ENCODE data around the gene BARHL2.

The BARHL2 gene

GRCh38 chr1:90708826-90709225, 8.3 kb downstream of the BARHL2 start:
- no peak for DNase-seq

DNA sequence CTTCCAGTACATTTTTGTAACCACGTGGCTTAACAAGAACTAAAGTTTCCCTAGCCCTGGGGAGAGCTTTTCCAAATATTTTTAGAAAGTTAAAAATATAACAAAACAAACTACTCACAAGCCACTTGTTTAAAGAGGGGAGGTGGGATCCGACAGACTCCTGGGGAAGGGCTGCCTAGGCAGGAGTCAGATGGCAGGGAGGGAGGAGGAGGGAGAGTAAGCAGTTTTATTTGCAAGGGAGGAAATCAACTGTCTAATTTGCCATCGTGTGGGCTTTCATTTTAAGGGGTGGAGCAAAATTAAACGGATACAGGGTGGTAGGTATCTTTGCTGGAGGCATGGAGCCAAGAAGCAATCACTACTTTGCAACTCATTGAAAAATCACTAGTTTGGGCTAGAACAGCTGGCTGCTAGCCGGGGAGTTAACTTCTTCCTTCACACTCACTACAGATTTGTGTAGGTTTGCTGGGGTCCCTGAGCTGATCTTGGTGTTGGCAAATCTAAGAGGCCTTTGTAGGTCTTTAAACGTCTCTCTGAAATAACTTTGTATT, 8.8 kb downstream of the BARHL2 start:
- no peak for DNase-seq

DNA sequence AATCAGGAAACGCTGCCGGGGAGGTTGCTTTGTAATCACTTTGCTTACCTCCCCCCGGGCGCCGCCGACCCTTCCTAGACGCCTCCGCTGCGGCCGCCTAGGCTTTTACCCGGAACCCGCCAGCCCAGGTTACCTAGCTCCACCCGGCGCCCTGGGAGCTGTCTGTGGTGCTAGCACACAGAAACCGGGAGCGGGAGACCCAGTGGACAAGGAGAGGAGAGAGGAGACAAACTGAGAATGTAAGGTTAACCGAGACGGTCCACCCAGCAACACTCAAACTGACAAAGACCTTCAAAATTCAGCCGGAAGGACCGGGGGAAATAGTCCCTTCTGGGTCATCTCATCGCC, 9.8 kb downstream of the BARHL2 start:
- DNase-seq, result no peak

DNA sequence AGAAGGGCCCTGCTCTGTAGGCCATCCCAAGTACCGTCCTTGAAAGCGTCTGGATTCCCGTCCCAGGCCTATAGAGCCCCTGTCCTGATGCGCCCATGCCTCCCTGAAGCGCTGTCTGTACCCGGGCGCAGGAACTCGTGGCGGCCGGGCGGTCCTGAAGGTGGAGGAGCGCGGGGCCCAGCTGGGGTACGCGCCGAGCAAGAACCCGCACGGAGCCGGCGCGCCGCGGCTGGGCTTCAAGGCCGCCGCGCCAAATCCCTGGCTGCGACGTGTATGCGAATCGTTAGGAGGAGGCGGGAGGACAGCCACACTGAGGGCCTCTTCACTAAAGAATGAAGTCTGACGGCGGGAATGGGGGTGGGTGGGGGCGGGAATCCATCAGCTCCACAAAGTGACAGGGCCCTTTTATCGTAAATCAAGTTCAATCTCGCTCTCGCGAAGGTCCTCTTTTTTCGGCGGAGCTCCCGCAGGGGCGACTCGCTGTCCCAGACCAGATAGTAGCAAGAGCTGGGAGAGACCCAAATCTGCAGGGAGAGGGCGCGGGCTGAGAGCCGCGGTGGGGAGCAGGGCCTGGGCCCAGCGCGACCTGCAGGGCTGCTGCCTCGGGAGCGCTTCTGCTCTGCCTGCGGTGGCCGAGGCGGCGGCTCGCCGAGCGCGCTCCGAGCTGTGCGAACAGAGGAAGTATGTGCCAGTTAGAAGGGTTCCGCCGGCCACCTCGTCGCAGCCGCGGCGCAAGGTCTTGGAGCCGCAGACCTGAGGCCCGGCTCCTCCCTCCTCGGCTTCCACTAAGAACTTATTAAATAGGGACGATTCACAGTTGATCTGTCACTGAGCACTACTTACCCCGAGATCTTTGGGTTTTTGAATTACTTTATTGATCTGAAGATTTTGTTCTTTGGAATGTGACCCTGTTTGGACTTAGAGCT, 10.4 kb downstream of the BARHL2 start:
- no peak for DNase-seq

DNA sequence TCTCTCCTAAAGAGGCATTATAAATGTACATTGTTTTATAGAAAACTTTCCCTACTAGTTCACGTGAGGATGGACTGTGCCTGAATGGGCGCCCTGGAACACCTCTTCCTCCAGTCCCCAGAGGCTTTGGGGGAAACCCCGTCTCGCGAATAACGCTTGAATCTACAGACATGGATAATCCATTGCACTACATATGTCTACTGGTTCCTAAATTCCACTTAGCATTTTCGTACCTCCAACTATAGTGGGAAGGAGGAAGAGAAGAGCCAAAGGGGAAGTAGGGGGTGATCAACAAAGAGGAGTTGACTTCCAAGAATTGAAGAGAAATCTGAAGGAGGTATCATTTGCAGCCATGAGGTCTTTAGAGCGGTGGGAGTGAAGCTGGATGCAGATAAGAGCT, 11.1 kb downstream of the BARHL2 start:
- DNase-seq, result no peak

GRCh38 chr1:90704817-90705216, 12.3 kb downstream of the BARHL2 start:
- DNase-seq, result no peak

DNA sequence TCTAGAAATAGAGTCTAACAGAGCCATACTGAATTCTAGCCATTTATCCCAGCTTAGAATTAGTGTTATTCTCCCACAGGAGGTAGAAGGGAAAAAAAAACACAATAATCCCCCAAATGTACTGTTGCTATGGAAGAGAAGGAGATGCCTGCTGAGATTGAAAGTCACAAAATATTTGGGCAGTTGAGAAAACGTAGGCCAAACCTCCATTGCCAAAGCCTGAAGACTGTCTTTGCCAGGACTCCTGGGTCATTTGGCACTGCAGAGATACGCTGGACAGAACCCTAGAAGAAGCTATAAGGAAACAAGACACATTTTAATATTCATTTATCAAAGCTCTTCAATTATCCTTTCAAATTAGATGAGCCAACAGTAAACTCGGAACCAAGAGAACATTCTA, 22.3 kb downstream of the BARHL2 start:
- DNase-seq, result no peak

DNA sequence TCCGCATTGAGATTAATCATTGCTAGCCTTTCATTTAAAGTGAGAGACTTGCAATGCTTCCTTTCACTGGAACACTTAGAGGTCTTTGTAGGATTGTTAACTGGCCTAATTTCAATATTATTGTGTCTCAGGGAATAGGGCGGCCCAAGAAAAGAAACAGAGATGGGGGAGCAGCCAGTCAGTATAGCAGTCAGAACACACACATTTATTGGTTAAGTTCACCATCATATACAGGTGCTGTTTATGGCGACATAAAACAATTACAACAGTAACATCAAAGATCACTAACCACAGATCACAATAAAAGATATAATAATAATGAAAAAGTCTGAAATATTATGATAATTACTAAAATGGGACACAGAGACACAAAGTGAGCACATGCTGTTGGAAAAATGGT, 29.4 kb downstream of the BARHL2 start:
- DNase-seq, result no peak

- DNase-seq, result no peak
These were observed 41.8 kb downstream of the BARHL2 start for GRCh38 chr1:90675161-90675847.

- no peak for DNase-seq
These were observed 45.4 kb downstream of the BARHL2 start for GRCh38 chr1:90671741-90672140.

GRCh38 chr1:90671251-90671650, 45.9 kb downstream of the BARHL2 start:
- DNase-seq, result no peak

Measured in activated effector memory CD4-positive, alpha-beta T cell treated with Interleukin-2 at 50 U/mL for 16 hours (primary cell).